GM23338 (cell line): ENCODE results near the gene CARNS1. TPM values are rescaled to one million over a fixed set of nuclear protein-coding genes. Genes with fewer than 3 reads are reported as not detected.

ENCODE experiments used
- ATAC-seq: fragments of 200-7000 bp; cut with Tn5 transposase; 3 replicates; pipeline ENCODE4 v1.9.1; 2020
- DNase-seq: peaks from one replicate; pipeline ENCODE4 v3.0.0-alpha.2; 2015; ENCODE audit warnings: low spot score
- H2AFZ ChIP-seq: fragments of 200-600 bp; sonication (generic); 2 replicates; pipeline ENCODE4 v1.8.0; 2016; ENCODE audit warnings: antibody characterized with exemption, mild to moderate bottlenecking, moderate library complexity
- H3F3A ChIP-seq: fragments of 200-600 bp; sonication (generic); replicated peaks from 2 replicates; pipeline ENCODE4 v1.8.0; 2017; ENCODE audit warnings: antibody characterized with exemption, mixed run types, low read depth
- H3K27ac ChIP-seq: fragments of 200-600 bp; sonication (generic); 2 replicates; pipeline ENCODE4 v1.6.1; 2016; ENCODE audit warnings: low read depth
- H3K27me3 ChIP-seq: fragments of 200-600 bp; sonication (generic); 2 replicates; pipeline ENCODE4 v1.8.0; 2016; ENCODE audit warnings: mild to moderate bottlenecking, mixed run types, moderate library complexity; ENCODE audit not compliant: insufficient read depth
- H3K36me3 ChIP-seq: fragments of 200-600 bp; sonication (generic); 2 replicates; pipeline ENCODE4 v1.8.0; 2016; ENCODE audit warnings: mild to moderate bottlenecking; ENCODE audit not compliant: insufficient read depth
- H3K4me1 ChIP-seq: fragments of 200-600 bp; sonication (generic); 2 replicates; pipeline ENCODE4 v1.8.0; 2016; ENCODE audit warnings: mild to moderate bottlenecking, moderate library complexity; ENCODE audit not compliant: insufficient read depth
- H3K4me2 ChIP-seq: fragments of 200-600 bp; sonication (generic); 2 replicates; pipeline ENCODE4 v1.7.1; 2017; ENCODE audit warnings: mixed run types
- H3K4me3 ChIP-seq: fragments of 200-600 bp; sonication (generic); 2 replicates; pipeline ENCODE4 v1.6.1; 2016; ENCODE audit warnings: mixed run types
- H3K79me2 ChIP-seq: fragments of 200-600 bp; sonication (generic); replicated peaks from 2 replicates; pipeline ENCODE4 v1.8.0; 2017; ENCODE audit warnings: mild to moderate bottlenecking; ENCODE audit not compliant: insufficient read depth
- H3K9me2 ChIP-seq: fragments of 200-600 bp; sonication (generic); 2 replicates; pipeline ENCODE4 v1.8.0; 2017; ENCODE audit not compliant: insufficient read depth
- H4K20me1 ChIP-seq: fragments of 200-600 bp; sonication (generic); replicated peaks from 2 replicates; pipeline ENCODE4 v1.8.0; 2017; ENCODE audit warnings: mild to moderate bottlenecking; ENCODE audit not compliant: insufficient read depth
- H3K27ac Mint-ChIP-seq: 2 replicates; pipeline ENCODE4 v1.8.0; 2020; ENCODE audit warnings: inconsistent platforms, mild to moderate bottlenecking, moderate library complexity, mixed read lengths
- H3K27me3 Mint-ChIP-seq: 3 replicates; pipeline ENCODE4 v1.8.0; 2022; ENCODE audit warnings: low read depth, mild to moderate bottlenecking, moderate library complexity, mixed read lengths, inconsistent platforms; ENCODE audit not compliant: insufficient read depth, poor library complexity
- H3K36me3 Mint-ChIP-seq: 3 replicates; pipeline ENCODE4 v1.8.0; 2021; ENCODE audit warnings: low read depth, mild to moderate bottlenecking, inconsistent platforms, moderate library complexity, mixed read lengths
- H3K4me1 Mint-ChIP-seq: 3 replicates; pipeline ENCODE4 v1.8.0; 2020; ENCODE audit warnings: mild to moderate bottlenecking, inconsistent platforms, mixed read lengths
- H3K4me3 Mint-ChIP-seq: 3 replicates; pipeline ENCODE4 v1.8.0; 2021; ENCODE audit warnings: moderate library complexity, mild to moderate bottlenecking, inconsistent platforms, mixed read lengths
- H3K9me3 Mint-ChIP-seq: 3 replicates; pipeline ENCODE4 v1.8.0; 2020; ENCODE audit warnings: moderate library complexity, mild to moderate bottlenecking, inconsistent platforms, mixed read lengths
- EZH2 ChIP-seq: fragments of 200-600 bp; sonication (generic); IDR thresholded peaks from one replicate; pipeline ENCODE4 v1.8.0; 2017; ENCODE audit warnings: antibody characterized with exemption, mild to moderate bottlenecking, low read depth; ENCODE audit not compliant: unreplicated experiment
- JUNB ChIP-seq: IDR thresholded peaks from one replicate; pipeline ENCODE4 v1.6.1; 2016; ENCODE audit warnings: antibody characterized with exemption; ENCODE audit not compliant: unreplicated experiment
- NANOG ChIP-seq: IDR thresholded peaks from 2 replicates; pipeline ENCODE4 v1.6.1; 2016; ENCODE audit warnings: antibody characterized with exemption, borderline replicate concordance
- POLR2AphosphoS5 ChIP-seq: IDR thresholded peaks from 2 replicates; pipeline ENCODE4 v1.6.1; 2016; ENCODE audit warnings: antibody characterized with exemption, low read depth
- STAT1 ChIP-seq: IDR thresholded peaks from one replicate; pipeline ENCODE4 v1.6.1; 2016; ENCODE audit warnings: antibody characterized with exemption; ENCODE audit not compliant: unreplicated experiment
- ZNF114 ChIP-seq: fragments of 250-450 bp; sonication (Bioruptor Pico); IDR thresholded peaks from 2 replicates; pipeline ENCODE4 v1.5.0; 2020; ENCODE audit warnings: mild to moderate bottlenecking, moderate library complexity
- ZNF331 ChIP-seq: fragments of 250-450 bp; sonication (Bioruptor Pico); IDR thresholded peaks from 2 replicates; pipeline ENCODE4 v1.5.0; 2020; ENCODE audit warnings: low read depth, mild to moderate bottlenecking, moderate library complexity
- polyA plus RNA-seq: library from polyadenylated mRNA; unstranded; fragments of >200 nt; fragmentation: Nextera tagmentation; extraction: Ambion mirVana; gene quantifications from 2 replicates; pipeline ENCODE4 v1.2.1, GENCODE V29; 2016
- total RNA-seq: library from RNA; depleted of rRNA; stranded (reverse); fragments of >200 nt; shearing (Covaris generic); gene quantifications from 2 replicates; pipeline ENCODE4 v1.2.3, GENCODE V29; 2014
- TF ChIP-seq, protein P1 (sequence below): IDR thresholded peaks from 2 replicates; pipeline ENCODE4 v1.6.1; 2016; ENCODE audit warnings: antibody characterized with exemption
- TF ChIP-seq, protein P2 (sequence below): fragments of 250-450 bp; sonication (Bioruptor Pico); IDR thresholded peaks from 2 replicates; pipeline ENCODE4 v1.5.0; 2020; ENCODE audit warnings: mild to moderate bottlenecking, moderate library complexity
- TF ChIP-seq, protein P3 (sequence below), 2 experiments: fragments of 200-600 bp in 1 of 2; sonication (generic) in 1 of 2; conservative IDR thresholded peaks; 2 replicates each; pipeline versions ENCODE4 v1.5.1 to v1.6.1; 2016 to 2017; ENCODE audit warnings: antibody characterized with exemption in 2 of 2, low read depth in 2 of 2, mild to moderate bottlenecking in 2 of 2, moderate library complexity in 1 of 2

CARNS1 gene
- total and polyA plus RNA-seq, 2 experiments from 2014 or later, result 0.52 to 0.76 TPM

DNA sequence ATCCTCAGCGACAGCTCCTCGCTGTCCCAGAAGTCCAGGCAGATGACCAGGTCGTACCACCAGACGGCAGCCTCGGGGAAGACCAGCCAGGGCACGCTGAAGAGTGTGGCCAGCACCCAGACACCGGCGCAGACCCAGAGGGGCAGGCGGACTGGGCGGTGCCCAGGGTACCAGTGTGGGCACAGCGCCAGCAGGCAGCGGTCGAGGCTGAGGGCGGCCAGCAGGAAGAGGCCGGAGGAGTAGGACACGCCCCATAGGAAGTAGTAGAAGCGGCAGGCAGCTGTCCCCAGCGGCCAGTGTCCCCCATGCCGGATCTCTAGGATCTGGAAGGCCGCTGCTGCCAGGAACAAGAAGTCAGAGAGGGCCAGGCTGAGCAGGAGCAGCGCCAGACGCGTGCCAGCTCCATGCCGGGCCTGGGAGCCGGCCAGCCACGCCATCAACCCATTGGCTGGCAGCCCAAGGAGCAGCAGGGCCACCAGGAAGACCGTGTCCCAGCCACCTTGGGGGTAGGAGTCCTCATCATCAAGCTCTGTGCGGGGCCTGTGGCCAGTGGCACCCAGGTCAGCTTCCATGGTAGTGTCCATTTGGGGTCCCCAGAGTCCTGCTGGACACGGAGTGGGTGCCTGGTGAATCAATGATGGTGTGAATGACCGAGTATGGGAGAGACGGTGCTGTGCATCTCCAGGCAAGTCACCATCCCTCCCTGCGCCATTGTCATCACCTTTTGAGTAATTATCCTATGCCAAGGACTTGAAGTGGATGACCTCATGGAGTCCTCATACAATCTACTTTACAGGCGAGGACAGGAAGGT, 36.9 kb downstream of the CARNS1 start, which contains the start of gene GPR152:
GPR152 (minus strand) TSS at position 589 of the 812 bp plus-strand sequence; CDS start at position 584, 5 bp downstream.
- no peak within 1 kb of the TSS for H3K27ac Mint-ChIP-seq

More for the DNA sequence above, 36.9 kb downstream of the CARNS1 start, which contains the start of gene GPR152:
- H3K27ac ChIP-seq, result no peak within 1 kb of the TSS
- no peak within 1 kb of the TSS for H3K4me3 ChIP-seq
- H3K27me3 Mint-ChIP-seq, result peaks cover 14% of the 10 kb centered on the region
- no peak for ATAC-seq
- no peak for DNase-seq
- H4K20me1 ChIP-seq, result no peaks in the 10 kb centered on the region
- H3K4me1 ChIP-seq, result no peaks in the 10 kb centered on the region
- no peaks in the 10 kb centered on the region for H3K27me3 ChIP-seq
- no peaks in the 10 kb centered on the region for H3K36me3 ChIP-seq
- TF ChIP-seq JUNB (no peak), STAT1 (no peak), ZNF331 (CRISPR knock-in tag) (no peak), POLR2AphosphoS5 (no peak), NANOG (no peak), EZH2 (no peak), ZNF114 (CRISPR knock-in tag) (no peak)
- TF ChIP-seq, protein P1, sequence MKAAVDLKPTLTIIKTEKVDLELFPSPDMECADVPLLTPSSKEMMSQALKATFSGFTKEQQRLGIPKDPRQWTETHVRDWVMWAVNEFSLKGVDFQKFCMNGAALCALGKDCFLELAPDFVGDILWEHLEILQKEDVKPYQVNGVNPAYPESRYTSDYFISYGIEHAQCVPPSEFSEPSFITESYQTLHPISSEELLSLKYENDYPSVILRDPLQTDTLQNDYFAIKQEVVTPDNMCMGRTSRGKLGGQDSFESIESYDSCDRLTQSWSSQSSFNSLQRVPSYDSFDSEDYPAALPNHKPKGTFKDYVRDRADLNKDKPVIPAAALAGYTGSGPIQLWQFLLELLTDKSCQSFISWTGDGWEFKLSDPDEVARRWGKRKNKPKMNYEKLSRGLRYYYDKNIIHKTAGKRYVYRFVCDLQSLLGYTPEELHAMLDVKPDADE, result no peak
- TF ChIP-seq, protein P2, sequence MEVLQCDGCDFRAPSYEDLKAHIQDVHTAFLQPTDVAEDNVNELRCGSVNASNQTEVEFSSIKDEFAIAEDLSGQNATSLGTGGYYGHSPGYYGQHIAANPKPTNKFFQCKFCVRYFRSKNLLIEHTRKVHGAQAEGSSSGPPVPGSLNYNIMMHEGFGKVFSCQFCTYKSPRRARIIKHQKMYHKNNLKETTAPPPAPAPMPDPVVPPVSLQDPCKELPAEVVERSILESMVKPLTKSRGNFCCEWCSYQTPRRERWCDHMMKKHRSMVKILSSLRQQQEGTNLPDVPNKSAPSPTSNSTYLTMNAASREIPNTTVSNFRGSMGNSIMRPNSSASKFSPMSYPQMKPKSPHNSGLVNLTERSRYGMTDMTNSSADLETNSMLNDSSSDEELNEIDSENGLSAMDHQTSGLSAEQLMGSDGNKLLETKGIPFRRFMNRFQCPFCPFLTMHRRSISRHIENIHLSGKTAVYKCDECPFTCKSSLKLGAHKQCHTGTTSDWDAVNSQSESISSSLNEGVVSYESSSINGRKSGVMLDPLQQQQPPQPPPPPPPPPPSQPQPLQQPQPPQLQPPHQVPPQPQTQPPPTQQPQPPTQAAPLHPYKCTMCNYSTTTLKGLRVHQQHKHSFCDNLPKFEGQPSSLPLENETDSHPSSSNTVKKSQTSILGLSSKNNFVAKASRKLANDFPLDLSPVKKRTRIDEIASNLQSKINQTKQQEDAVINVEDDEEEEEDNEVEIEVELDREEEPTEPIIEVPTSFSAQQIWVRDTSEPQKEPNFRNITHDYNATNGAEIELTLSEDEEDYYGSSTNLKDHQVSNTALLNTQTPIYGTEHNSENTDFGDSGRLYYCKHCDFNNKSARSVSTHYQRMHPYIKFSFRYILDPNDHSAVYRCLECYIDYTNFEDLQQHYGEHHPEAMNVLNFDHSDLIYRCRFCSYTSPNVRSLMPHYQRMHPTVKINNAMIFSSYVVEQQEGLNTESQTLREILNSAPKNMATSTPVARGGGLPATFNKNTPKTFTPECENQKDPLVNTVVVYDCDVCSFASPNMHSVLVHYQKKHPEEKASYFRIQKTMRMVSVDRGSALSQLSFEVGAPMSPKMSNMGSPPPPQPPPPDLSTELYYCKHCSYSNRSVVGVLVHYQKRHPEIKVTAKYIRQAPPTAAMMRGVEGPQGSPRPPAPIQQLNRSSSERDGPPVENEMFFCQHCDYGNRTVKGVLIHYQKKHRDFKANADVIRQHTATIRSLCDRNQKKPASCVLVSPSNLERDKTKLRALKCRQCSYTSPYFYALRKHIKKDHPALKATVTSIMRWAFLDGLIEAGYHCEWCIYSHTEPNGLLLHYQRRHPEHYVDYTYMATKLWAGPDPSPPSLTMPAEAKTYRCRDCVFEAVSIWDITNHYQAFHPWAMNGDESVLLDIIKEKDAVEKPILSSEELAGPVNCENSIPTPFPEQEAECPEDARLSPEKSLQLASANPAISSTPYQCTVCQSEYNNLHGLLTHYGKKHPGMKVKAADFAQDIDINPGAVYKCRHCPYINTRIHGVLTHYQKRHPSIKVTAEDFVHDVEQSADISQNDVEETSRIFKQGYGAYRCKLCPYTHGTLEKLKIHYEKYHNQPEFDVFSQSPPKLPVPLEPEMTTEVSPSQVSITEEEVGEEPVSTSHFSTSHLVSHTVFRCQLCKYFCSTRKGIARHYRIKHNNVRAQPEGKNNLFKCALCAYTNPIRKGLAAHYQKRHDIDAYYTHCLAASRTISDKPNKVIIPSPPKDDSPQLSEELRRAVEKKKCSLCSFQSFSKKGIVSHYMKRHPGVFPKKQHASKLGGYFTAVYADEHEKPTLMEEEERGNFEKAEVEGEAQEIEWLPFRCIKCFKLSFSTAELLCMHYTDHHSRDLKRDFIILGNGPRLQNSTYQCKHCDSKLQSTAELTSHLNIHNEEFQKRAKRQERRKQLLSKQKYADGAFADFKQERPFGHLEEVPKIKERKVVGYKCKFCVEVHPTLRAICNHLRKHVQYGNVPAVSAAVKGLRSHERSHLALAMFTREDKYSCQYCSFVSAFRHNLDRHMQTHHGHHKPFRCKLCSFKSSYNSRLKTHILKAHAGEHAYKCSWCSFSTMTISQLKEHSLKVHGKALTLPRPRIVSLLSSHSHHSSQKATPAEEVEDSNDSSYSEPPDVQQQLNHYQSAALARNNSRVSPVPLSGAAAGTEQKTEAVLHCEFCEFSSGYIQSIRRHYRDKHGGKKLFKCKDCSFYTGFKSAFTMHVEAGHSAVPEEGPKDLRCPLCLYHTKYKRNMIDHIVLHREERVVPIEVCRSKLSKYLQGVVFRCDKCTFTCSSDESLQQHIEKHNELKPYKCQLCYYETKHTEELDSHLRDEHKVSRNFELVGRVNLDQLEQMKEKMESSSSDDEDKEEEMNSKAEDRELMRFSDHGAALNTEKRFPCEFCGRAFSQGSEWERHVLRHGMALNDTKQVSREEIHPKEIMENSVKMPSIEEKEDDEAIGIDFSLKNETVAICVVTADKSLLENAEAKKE, result no peak
- TF ChIP-seq, protein P3, sequence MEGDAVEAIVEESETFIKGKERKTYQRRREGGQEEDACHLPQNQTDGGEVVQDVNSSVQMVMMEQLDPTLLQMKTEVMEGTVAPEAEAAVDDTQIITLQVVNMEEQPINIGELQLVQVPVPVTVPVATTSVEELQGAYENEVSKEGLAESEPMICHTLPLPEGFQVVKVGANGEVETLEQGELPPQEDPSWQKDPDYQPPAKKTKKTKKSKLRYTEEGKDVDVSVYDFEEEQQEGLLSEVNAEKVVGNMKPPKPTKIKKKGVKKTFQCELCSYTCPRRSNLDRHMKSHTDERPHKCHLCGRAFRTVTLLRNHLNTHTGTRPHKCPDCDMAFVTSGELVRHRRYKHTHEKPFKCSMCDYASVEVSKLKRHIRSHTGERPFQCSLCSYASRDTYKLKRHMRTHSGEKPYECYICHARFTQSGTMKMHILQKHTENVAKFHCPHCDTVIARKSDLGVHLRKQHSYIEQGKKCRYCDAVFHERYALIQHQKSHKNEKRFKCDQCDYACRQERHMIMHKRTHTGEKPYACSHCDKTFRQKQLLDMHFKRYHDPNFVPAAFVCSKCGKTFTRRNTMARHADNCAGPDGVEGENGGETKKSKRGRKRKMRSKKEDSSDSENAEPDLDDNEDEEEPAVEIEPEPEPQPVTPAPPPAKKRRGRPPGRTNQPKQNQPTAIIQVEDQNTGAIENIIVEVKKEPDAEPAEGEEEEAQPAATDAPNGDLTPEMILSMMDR (conservative IDR thresholded peaks at IDR 0.05; ENCODE audit: low read depth in 2 of 2), result no peak
- H3K36me3 Mint-ChIP-seq, result no peaks in the 10 kb centered on the region
- H3K4me1 Mint-ChIP-seq, result no peaks in the 10 kb centered on the region
- H3K4me2 ChIP-seq, result no peak within 1 kb of the TSS
- H3F3A ChIP-seq, result no peaks in the 10 kb centered on the region
- H3K9me3 Mint-ChIP-seq, result no peaks in the 10 kb centered on the region
- no peaks in the 10 kb centered on the region for H3K9me2 ChIP-seq
- H2AFZ ChIP-seq, result no peak within 1 kb of the TSS
- no peak within 1 kb of the TSS for H3K4me3 Mint-ChIP-seq
- no peaks in the 10 kb centered on the region for H3K79me2 ChIP-seq
